Lower lobe of right lung (tissue), 2 donors: Measurements from ENCODE around the gene PCMTD2. TPM values are rescaled to one million over a fixed set of nuclear protein-coding genes. Genes with fewer than 3 reads are reported as not detected.
"Not testable (repeated sequence)": the region's sequence is repeated elsewhere in the genome, so short reads cannot be mapped to it uniquely, and the experiment has no call there.

Experiments
- ATAC-seq, 2 donors: fragments of 200-7000 bp; cut with Tn5 transposase; one replicate each; pipeline ENCODE4 v1.9.1; 2020 to 2022; ENCODE audit warnings: mild to moderate bottlenecking in 2 of 2, moderate library complexity in 2 of 2
- DNase-seq: peaks from one replicate; pipeline ENCODE4 v3.0.0-alpha.2; 2020
- H3K27ac ChIP-seq: fragments of 200-600 bp; one replicate; pipeline ENCODE4 v1.8.0; 2022
- H3K27me3 ChIP-seq: fragments of 200-600 bp; one replicate; pipeline ENCODE4 v1.8.0; 2022; ENCODE audit warnings: low read depth
- H3K36me3 ChIP-seq: fragments of 200-600 bp; one replicate; pipeline ENCODE4 v1.8.0; 2022; ENCODE audit warnings: mild to moderate bottlenecking
- H3K4me1 ChIP-seq: fragments of 200-600 bp; one replicate; pipeline ENCODE4 v1.8.0; 2022
- H3K4me3 ChIP-seq: fragments of 200-600 bp; one replicate; pipeline ENCODE4 v1.8.0; 2022; ENCODE audit warnings: mild to moderate bottlenecking
- H3K9me3 ChIP-seq: fragments of 200-600 bp; one replicate; pipeline ENCODE4 v1.8.0; 2022
- CTCF ChIP-seq: fragments of 200-600 bp; IDR thresholded peaks from one replicate; pipeline ENCODE4 v1.8.0; 2022; ENCODE audit warnings: antibody characterized with exemption, mild to moderate bottlenecking
- intact Hi-C: fragments of 100-400 bp; cut with DNase I; formaldehyde crosslinking; loops from one replicate; pipeline ENCODE4 v1.11.0; 2022
- total RNA-seq: library from RNA; stranded (reverse); fragmentation: NEBNext Ultra II Directional; extraction: Animal tissue kit (Norgen Biotek cat#: 25700); gene quantifications from one replicate; pipeline ENCODE4 v1.2.1, GENCODE V29; 2021
- donor health status: DM: no; HTN: yes; CAD: no; lungs with severe emphysema.

The PCMTD2 gene
- total RNA-seq, 1 donor from 2014 or later, result 65.8 TPM

DNA sequence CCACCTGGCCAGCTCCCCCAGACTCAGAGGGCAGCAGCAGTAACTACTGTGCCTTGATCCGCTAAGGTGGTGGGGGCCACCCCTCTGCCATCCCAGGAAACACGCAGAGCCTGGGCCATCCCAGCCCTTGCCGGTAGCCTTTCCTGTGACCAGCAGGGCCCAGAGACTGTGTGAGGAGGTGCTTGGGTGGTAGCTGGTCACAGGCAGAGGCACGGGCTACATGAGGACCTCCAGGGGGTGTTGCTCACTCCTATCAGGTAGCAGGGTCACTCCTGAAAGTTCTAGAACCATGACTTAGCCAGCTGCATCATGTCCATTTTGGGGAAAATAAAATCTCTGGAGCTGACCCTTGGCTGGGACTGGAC lies 22.8 kb downstream of the PCMTD2 start:
- Histone ChIP-seq H3K4me3 (no peak overlapping the region), H3K27me3 (no peaks in the 10 kb centered on the region), H3K36me3 (peaks cover 15% of the 10 kb centered on the region), H3K27ac (no peak overlapping the region), H3K4me1 (no peaks in the 10 kb centered on the region), H3K9me3 (no peaks in the 10 kb centered on the region)
- no peak for DNase-seq
- TF ChIP-seq CTCF, result no peak
- ATAC-seq, result peak; percentile 18 to 45
- intact Hi-C loops, result no loop called here

- intact Hi-C loops, result no loop called here
- no peak for ATAC-seq
These were observed 24.4 kb downstream of the PCMTD2 start for GRCh38 chr20:64279826-64280459.

DNA sequence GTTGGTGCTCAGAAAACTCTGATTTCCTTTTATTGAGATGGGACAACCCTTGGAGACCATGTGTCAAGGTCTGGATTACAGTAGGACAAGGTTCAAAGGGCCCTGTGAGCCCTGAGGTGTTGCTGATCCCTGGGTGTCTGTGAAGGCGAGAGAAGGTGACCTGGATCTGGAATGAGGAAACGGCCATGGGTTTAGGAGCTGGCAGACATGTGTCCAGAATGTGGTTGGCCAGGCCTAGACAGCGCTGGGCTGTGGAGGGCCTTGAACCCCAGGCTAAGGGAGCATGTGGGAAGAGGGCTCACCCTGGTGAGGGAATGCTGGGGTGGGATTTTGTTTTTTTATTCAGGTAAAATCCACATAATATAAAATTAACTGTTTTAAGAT lies 24.9 kb downstream of the PCMTD2 start:
- Histone ChIP-seq H3K27me3 (no peaks in the 10 kb centered on the region), H3K36me3 (peaks cover 3% of the 10 kb centered on the region), H3K4me1 (no peaks in the 10 kb centered on the region), H3K4me3 (no peak overlapping the region), H3K9me3 (no peaks in the 10 kb centered on the region), H3K27ac (no peak overlapping the region)
- intact Hi-C loops, result no loop called here
- no peak for DNase-seq
- no peak for TF ChIP-seq CTCF
- ATAC-seq, result no peak

More at GRCh38 chr20:64279826-64280459, 24.4 kb downstream of the PCMTD2 start:
- no peak overlapping the region for H3K27ac ChIP-seq
- peaks cover 3% of the 10 kb centered on the region for H3K36me3 ChIP-seq
- no peaks in the 10 kb centered on the region for H3K27me3 ChIP-seq
- TF ChIP-seq CTCF, result no peak
- no peaks in the 10 kb centered on the region for H3K9me3 ChIP-seq
- no peak overlapping the region for H3K4me3 ChIP-seq
- H3K4me1 ChIP-seq, result no peaks in the 10 kb centered on the region
- DNase-seq, result no peak

- no peaks in the 10 kb centered on the region for H3K36me3 ChIP-seq
- ATAC-seq (no peak), DNase-seq (no peak)
- intact Hi-C loops, result no loop called here
- H3K4me3 ChIP-seq, result no peak overlapping the region
- no peak for TF ChIP-seq CTCF
- no peaks in the 10 kb centered on the region for H3K27me3 ChIP-seq
- no peak overlapping the region for H3K27ac ChIP-seq
- H3K4me1 ChIP-seq, result no peaks in the 10 kb centered on the region
- H3K9me3 ChIP-seq, result peaks cover 5% of the 10 kb centered on the region
These were observed 28.1 kb downstream of the PCMTD2 start for GRCh38 chr20:64283646-64284045.

- H3K4me3 ChIP-seq, H3K27me3 ChIP-seq, H3K9me3 ChIP-seq, H3K27ac ChIP-seq, H3K4me1 ChIP-seq, H3K36me3 ChIP-seq, intact Hi-C loops: not testable (repeated sequence)
- DNase-seq (peak; percentile 82), ATAC-seq (peak; percentile 52 to 92)
- TF ChIP-seq CTCF, result peak; percentile 67
These were observed 30.3 kb downstream of the PCMTD2 start for GRCh38 chr20:64285579-64286446.

DNA sequence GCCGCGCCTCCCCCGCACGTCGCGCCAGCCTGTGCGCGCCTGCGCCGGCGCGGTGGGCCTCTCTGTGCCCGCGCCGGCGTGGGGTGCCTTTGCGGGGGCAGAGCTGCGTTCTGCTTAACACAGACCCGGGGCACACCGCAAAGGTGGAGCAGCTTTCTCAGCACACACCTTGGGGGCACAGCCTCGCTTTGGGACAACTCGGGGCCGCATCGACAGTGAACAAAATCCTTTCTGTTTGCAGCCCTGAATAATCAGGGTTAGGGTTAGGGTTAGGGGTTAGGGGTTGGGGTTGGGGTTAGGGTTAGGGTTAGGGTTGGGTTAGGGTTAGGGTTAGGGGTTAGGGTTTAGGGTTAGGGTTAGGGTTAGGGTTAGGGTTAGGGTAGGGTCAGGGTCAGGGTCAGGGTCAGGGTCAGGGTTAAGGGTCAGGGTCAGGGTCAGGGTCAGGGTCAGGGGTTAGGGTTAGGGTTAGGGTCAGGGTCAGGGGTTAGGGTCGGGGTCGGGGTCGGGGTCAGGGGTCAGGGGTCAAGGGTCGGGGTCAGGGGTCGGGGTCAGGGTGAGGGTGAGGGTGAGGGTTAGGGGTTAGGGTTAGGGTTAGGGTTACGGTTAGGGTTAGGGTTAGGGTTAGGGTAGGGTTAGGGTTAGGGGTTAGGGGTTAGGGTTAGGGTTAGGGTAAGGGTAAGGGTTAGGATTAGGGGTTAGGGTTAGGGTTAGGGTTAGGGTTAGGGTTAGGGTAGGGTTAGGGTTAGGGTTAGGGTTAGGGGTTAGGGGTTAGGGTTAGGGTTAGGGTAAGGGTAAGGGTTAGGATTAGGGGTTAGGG lies 31.1 kb downstream of the PCMTD2 start:
- H3K27ac ChIP-seq, H3K9me3 ChIP-seq, H3K27me3 ChIP-seq, H3K4me3 ChIP-seq, DNase-seq, H3K36me3 ChIP-seq, intact Hi-C loops, H3K4me1 ChIP-seq: not testable (repeated sequence)
- ATAC-seq, result peak in 1 of 2 donors; percentile 18

DNA sequence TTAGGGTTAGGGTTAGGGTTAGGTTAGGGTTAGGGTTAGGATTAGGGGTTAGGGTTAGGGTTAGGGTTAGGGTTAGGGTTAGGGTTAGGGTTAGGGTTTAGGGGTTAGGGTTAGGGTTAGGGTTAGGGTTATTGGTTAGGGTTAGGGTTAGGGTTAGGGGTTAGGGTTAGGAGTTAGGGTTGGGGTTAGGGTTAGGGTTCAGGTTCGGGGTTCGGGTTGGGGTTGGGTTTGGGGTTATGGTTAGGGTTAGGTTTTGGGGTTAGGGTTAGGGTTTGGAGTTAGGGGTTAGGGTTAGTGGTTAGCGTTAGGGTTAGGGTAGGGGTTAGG lies 31.7 kb downstream of the PCMTD2 start:
- intact Hi-C loops, result not testable (repeated sequence)

DNA sequence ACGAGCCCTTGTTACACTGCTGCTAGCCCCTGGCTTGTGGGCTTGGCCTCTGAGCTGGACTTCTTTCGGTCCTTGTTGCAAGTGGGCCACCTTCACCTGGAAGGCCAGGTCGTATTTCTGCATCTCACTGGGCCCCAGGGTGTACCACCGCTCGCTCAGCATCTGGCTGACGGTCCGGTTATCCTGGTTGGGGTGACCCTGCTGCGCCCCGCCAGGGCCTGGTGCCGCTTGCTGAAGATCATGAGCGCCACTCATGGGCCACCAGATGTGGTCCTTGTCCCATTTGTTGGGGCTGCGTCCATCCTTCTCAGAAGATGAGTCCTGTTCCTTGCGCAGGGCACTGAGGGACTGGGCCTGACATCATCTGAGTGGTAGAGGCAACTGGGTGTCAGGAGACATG lies 36.6 kb downstream of the PCMTD2 start:
- H3K36me3 ChIP-seq, intact Hi-C loops, H3K27me3 ChIP-seq, ATAC-seq, H3K27ac ChIP-seq, H3K9me3 ChIP-seq, DNase-seq, H3K4me3 ChIP-seq, H3K4me1 ChIP-seq: not testable (repeated sequence)

More for the DNA sequence above, 31.7 kb downstream of the PCMTD2 start:
- not testable (repeated sequence) for H3K27ac ChIP-seq, H3K4me3 ChIP-seq, H3K9me3 ChIP-seq, ATAC-seq, H3K27me3 ChIP-seq, H3K4me1 ChIP-seq, DNase-seq, H3K36me3 ChIP-seq
